Retinal pigment epithelial cell (primary cell): ENCODE measurements around the gene KDM2A.
A peak's percentile ranks its signal among the peaks of the same experiment; 100 is the strongest.
"Not testable (repeated sequence)": the region's sequence is repeated elsewhere in the genome, so short reads cannot be mapped to it uniquely, and the experiment has no call there.

Experiments used
- DNase-seq: peaks from one replicate; pipeline ENCODE4 v3.0.0-alpha.2; 2010; ENCODE audit warnings: low read depth
- H3K4me3 ChIP-seq: 2 replicates; pipeline ENCODE4 v1.5.1; 2011; ENCODE audit warnings: mild to moderate bottlenecking, low read length, control low read depth, moderate library complexity
- TF ChIP-seq, protein P1 (sequence below): conservative IDR thresholded peaks from 2 replicates; pipeline ENCODE4 v1.5.1; 2011; ENCODE audit warnings: low read depth, low read length, control low read depth, inconsistent platforms

The KDM2A gene

DNA sequence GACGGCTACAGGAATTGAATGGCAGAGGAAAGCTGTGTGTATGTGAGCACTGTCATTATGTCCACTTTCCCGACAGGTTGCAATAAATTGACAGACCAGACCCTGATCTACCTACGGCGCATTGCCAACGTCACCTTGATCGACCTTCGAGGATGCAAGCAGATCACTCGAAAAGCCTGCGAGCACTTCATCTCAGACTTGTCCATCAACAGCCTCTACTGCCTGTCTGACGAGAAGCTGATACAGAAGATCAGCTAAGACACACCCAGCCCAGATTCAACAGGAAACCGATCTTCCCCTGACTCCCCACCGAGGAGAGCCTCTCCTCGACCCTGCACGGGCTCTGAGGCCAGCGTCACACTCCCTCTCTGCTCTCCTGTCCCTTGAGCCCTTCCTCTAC is 135.7 kb downstream of the KDM2A start:
- TF ChIP-seq, protein P1, sequence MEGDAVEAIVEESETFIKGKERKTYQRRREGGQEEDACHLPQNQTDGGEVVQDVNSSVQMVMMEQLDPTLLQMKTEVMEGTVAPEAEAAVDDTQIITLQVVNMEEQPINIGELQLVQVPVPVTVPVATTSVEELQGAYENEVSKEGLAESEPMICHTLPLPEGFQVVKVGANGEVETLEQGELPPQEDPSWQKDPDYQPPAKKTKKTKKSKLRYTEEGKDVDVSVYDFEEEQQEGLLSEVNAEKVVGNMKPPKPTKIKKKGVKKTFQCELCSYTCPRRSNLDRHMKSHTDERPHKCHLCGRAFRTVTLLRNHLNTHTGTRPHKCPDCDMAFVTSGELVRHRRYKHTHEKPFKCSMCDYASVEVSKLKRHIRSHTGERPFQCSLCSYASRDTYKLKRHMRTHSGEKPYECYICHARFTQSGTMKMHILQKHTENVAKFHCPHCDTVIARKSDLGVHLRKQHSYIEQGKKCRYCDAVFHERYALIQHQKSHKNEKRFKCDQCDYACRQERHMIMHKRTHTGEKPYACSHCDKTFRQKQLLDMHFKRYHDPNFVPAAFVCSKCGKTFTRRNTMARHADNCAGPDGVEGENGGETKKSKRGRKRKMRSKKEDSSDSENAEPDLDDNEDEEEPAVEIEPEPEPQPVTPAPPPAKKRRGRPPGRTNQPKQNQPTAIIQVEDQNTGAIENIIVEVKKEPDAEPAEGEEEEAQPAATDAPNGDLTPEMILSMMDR: no peak
- no peak overlapping the region for H3K4me3 ChIP-seq
- no peak for DNase-seq

- DNase-seq: no peak
- TF ChIP-seq, protein P1: no peak
- H3K4me3 ChIP-seq: no peak overlapping the region
Observed at GRCh38 chr11:67255353-67255752, 136.3 kb downstream of the KDM2A start.

DNA sequence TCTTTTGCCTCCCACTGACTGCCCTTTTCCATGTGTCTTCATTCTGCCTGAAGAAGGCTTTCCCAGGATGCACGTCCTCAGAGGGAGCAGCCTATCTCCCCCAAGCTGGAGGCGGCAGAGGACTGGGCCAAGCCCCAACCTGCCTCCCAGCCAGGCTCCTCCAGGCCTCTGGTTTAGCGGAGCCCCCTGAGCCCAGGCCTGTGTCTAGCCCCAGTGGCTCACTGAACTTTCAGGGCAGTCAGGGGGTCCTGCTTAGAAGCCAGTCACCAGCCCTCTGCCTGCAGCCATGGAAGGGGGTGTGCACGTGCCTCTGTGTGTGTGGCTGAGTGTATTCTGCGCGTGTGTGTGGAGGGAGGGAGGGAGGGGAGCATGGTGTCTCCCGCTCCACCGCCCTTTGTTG is 136.8 kb downstream of the KDM2A start:
- no peak for DNase-seq
- TF ChIP-seq, protein P1: no peak
- H3K4me3 ChIP-seq: no peak overlapping the region

DNA sequence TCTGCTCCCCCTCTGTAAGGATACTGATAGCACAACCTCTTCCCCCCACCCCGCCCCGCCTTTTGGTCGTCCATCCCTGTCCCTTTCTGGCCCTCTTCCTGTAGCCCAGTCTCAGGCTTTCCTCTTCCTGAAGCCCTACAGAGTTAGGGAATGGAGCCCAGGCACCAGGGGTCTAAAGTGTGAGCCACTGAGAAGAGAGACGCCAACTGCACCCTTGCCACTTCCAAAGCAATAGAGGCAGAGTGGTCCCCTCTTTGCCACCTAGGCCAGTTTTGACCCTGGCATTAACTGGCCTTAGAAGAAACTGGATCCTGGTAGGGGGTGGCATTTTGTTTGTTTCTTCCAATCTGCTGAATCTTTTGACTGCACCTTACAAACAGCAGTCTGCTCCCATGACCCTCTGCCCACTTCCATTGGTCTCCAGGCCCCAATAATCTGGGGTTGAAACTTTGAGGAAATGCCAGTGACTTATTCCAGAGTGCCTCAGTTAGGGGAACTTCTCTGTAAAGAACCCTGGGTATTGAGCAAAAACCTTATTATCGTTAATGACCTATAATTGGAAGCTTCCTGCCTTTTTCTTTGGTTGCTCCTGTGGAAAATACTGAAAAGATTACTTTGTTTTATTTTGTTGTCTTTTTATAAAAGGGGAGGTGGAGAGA is 137.5 kb downstream of the KDM2A start:
- no peak overlapping the region for H3K4me3 ChIP-seq
- TF ChIP-seq, protein P1: no peak
- no peak for DNase-seq

DNA sequence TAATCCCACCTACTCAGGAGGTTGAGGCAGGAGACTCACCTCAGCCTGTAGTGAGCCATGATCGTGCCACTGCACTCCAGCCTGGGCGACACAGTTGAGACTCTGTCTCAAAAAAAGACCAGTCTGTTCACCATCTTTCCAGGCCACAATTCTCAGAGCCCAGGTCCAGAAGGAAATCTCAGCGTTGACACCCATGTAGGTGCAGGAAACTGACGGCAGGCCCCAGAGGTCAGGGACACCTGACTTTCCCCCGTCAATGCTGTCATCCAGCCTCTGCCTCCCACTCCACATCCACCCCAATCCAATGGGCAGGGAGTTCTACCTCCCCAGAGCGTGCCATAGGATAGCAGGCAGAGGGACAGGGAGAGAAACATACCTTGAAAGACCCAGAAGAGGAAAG is 141.3 kb downstream of the KDM2A start:
- no peak overlapping the region for H3K4me3 ChIP-seq
- DNase-seq: no peak
- TF ChIP-seq, protein P1: no peak

- DNase-seq: not testable (repeated sequence)
- H3K4me3 ChIP-seq: peak overlapping the region; percentile 38
Observed at GRCh38 chr11:67260885-67261639, 142.0 kb downstream of the KDM2A start.

DNA sequence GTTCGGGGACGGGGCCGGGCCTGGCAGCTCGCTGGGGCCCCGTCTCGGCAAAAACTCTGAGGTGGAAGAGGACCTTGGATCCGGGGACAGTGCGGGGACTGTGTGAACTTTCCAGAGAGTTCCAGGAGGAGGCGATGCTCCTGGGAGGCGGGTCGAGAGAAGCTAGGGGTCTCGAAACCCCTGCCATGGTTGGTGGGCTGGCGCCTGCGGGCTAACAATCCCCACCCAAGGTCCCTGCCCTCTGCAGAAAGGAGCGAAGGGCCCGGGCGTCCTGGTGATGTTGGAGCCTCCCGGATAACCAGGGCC is 142.5 kb downstream of the KDM2A start:
- H3K4me3 ChIP-seq: peak overlapping the region; percentile 25
- TF ChIP-seq, protein P1: peak; percentile 38
- DNase-seq: no peak
